H9 (cell line): ENCODE measurements around the gene CHN2. TPM values are rescaled to one million over a fixed set of nuclear protein-coding genes. Genes with fewer than 3 reads are reported as not detected.

Experiments
- DNase-seq: peaks from one replicate; pipeline ENCODE4 v3.0.0-alpha.2; 2017
- H2AFZ ChIP-seq: one replicate; pipeline ENCODE4 v1.6.1; 2013; ENCODE audit warnings: mild to moderate bottlenecking, low read length, control low read depth, moderate library complexity
- H2AK5ac ChIP-seq: 2 replicates; pipeline ENCODE4 v1.6.1; 2013; ENCODE audit warnings: low read length, control low read depth, mixed read lengths; ENCODE audit not compliant: insufficient read length
- H2BK120ac ChIP-seq: one replicate; pipeline ENCODE4 v1.6.1; 2013; ENCODE audit warnings: low read depth, mild to moderate bottlenecking, low read length, control low read depth, inconsistent platforms; ENCODE audit not compliant: poor library complexity, severe bottlenecking
- H2BK12ac ChIP-seq: 2 replicates; pipeline ENCODE4 v1.6.1; 2013; ENCODE audit warnings: low read length, control low read depth, mixed read lengths, low read depth; ENCODE audit not compliant: insufficient read length
- H2BK15ac ChIP-seq: 2 replicates; pipeline ENCODE4 v1.6.1; 2013; ENCODE audit warnings: low read depth, low read length, control low read depth
- H2BK20ac ChIP-seq: one replicate; pipeline ENCODE4 v1.6.1; 2013; ENCODE audit warnings: low read depth, mild to moderate bottlenecking, low read length, control low read depth, inconsistent platforms; ENCODE audit not compliant: poor library complexity, severe bottlenecking
- H2BK5ac ChIP-seq: 2 replicates; pipeline ENCODE4 v1.6.1; 2013; ENCODE audit warnings: low read length, control low read depth, mixed read lengths; ENCODE audit not compliant: insufficient read length
- H3K14ac ChIP-seq: 2 replicates; pipeline ENCODE4 v1.6.1; 2013; ENCODE audit warnings: low read length, control low read depth; ENCODE audit not compliant: insufficient read depth
- H3K18ac ChIP-seq: 2 replicates; pipeline ENCODE4 v1.6.1; 2013; ENCODE audit warnings: low read depth, mild to moderate bottlenecking, mixed read lengths, low read length, control low read depth; ENCODE audit not compliant: insufficient read length
- H3K23ac ChIP-seq: 2 replicates; pipeline ENCODE4 v1.6.1; 2013; ENCODE audit warnings: low read length, control low read depth, mixed read lengths, low read depth; ENCODE audit not compliant: insufficient read length
- H3K23me2 ChIP-seq: 2 replicates; pipeline ENCODE4 v1.6.1; 2013; ENCODE audit warnings: low read depth, mild to moderate bottlenecking, mixed read lengths, low read length, control low read depth; ENCODE audit not compliant: insufficient read length, poor library complexity, severe bottlenecking
- H3K27ac ChIP-seq: 2 replicates; pipeline ENCODE4 v1.5.1; 2013; ENCODE audit warnings: low read length, control low read depth, mixed read lengths, low read depth; ENCODE audit not compliant: insufficient read length
- H3K27me3 ChIP-seq: 2 replicates; pipeline ENCODE4 v1.6.1; 2013; ENCODE audit warnings: low read length, control low read depth, inconsistent platforms; ENCODE audit not compliant: insufficient read depth
- H3K4ac ChIP-seq: 2 replicates; pipeline ENCODE4 v1.6.1; 2013; ENCODE audit warnings: low read depth, mild to moderate bottlenecking, control low read depth, inconsistent platforms, low read length, moderate library complexity
- H3K4me1 ChIP-seq: 2 replicates; pipeline ENCODE4 v1.6.1; 2013; ENCODE audit warnings: low read length, control low read depth, inconsistent platforms; ENCODE audit not compliant: insufficient read depth
- H3K4me2 ChIP-seq: 2 replicates; pipeline ENCODE4 v1.6.1; 2013; ENCODE audit warnings: low read length, control low read depth, mixed read lengths; ENCODE audit not compliant: insufficient read length, insufficient read depth
- H3K56ac ChIP-seq: 2 replicates; pipeline ENCODE4 v1.6.1; 2013; ENCODE audit warnings: low read depth, mild to moderate bottlenecking, mixed read lengths, low read length, control low read depth; ENCODE audit not compliant: insufficient read length
- H3K79me1 ChIP-seq: 2 replicates; pipeline ENCODE4 v1.6.1; 2013; ENCODE audit warnings: low read depth, mild to moderate bottlenecking, moderate library complexity, low read length, control low read depth, inconsistent platforms; ENCODE audit not compliant: insufficient read depth, poor library complexity, severe bottlenecking
- H3K79me2 ChIP-seq: 2 replicates; pipeline ENCODE4 v1.6.1; 2013; ENCODE audit warnings: low read length, control low read depth, inconsistent platforms; ENCODE audit not compliant: insufficient read depth
- H3K9ac ChIP-seq: 2 replicates; pipeline ENCODE4 v1.6.1; 2013; ENCODE audit warnings: low read length, control low read depth, mixed read lengths; ENCODE audit not compliant: insufficient read length; ENCODE audit errors: extremely low read depth
- H3K9me3 ChIP-seq: one replicate; pipeline ENCODE4 v1.6.1; 2013; ENCODE audit warnings: low read depth, low read length, inconsistent platforms; ENCODE audit not compliant: control insufficient read depth
- H3T11ph ChIP-seq: one replicate; pipeline ENCODE4 v1.6.1; 2013; ENCODE audit warnings: mild to moderate bottlenecking, low read length, control low read depth, inconsistent platforms
- H4K20me1 ChIP-seq: one replicate; pipeline ENCODE4 v1.6.1; 2013; ENCODE audit not compliant: control insufficient read depth, insufficient read length, insufficient read depth
- H4K5ac ChIP-seq: 2 replicates; pipeline ENCODE4 v1.6.1; 2013; ENCODE audit warnings: low read depth, mild to moderate bottlenecking, mixed read lengths, low read length, control low read depth; ENCODE audit not compliant: insufficient read length
- H4K8ac ChIP-seq: replicated peaks from 2 replicates; pipeline ENCODE4 v1.6.1; 2013; ENCODE audit warnings: low read length, control low read depth, mixed read lengths, low read depth; ENCODE audit not compliant: insufficient read length
- H4K91ac ChIP-seq: 2 replicates; pipeline ENCODE4 v1.6.1; 2013; ENCODE audit warnings: low read depth, mild to moderate bottlenecking, moderate library complexity, mixed read lengths, low read length, control low read depth; ENCODE audit not compliant: insufficient read length
- H3K27ac Mint-ChIP-seq, 3 experiments: 2 replicates in 2 of 3; 3 replicates in 1 of 3; pipeline ENCODE4 v1.8.0; 2020 to 2021; ENCODE audit warnings: mixed read lengths in 3 of 3, mild to moderate bottlenecking in 1 of 3, moderate library complexity in 1 of 3
- H3K27me3 Mint-ChIP-seq: 2 replicates; pipeline ENCODE4 v1.8.0; 2021; ENCODE audit warnings: low read depth, mild to moderate bottlenecking, moderate library complexity, mixed read lengths
- H3K36me3 Mint-ChIP-seq, 3 experiments: 2 replicates in 2 of 3; 3 replicates in 1 of 3; pipeline ENCODE4 v1.8.0; 2020 to 2021; ENCODE audit warnings: low read depth in 3 of 3, mixed read lengths in 3 of 3; ENCODE audit not compliant: insufficient read depth in 1 of 3
- H3K4me1 Mint-ChIP-seq, 2 experiments: 2 replicates each; pipeline ENCODE4 v1.8.0; 2020; ENCODE audit warnings: mixed read lengths in 2 of 2
- H3K4me3 Mint-ChIP-seq, 2 experiments: 2 replicates in 1 of 2; 3 replicates in 1 of 2; pipeline ENCODE4 v1.8.0; 2020 to 2021; ENCODE audit warnings: mild to moderate bottlenecking in 2 of 2, mixed read lengths in 2 of 2, moderate library complexity in 1 of 2
- H3K9me3 Mint-ChIP-seq, 2 experiments: 2 replicates in 1 of 2; 3 replicates in 1 of 2; pipeline ENCODE4 v1.8.0; 2020; ENCODE audit warnings: mild to moderate bottlenecking in 2 of 2, mixed read lengths in 2 of 2, moderate library complexity in 1 of 2
- WGBS: extraction: QIAGEN DNeasy Blood & Tissue Kit; methylation state at CpG from one replicate; pipeline ENCODE4 v1.1.7; 2013; ENCODE audit warnings: missing lambda C conversion rate, low lambda C conversion rate, mixed read lengths; ENCODE audit not compliant: insufficient read length; ENCODE audit errors: extremely low coverage; 5-methylcytosine and 5-hydroxymethylcytosine counted together
- total RNA-seq: library from RNA; stranded (reverse); gene quantifications from 2 replicates; pipeline ENCODE4 v1.2.1, GENCODE V29; 2021
- TF ChIP-seq, protein P1 (sequence below): fragments of 200-600 bp; sonication (generic); conservative IDR thresholded peaks from 3 replicates; pipeline ENCODE4 v1.8.0; 2021; ENCODE audit warnings: antibody characterized with exemption, mild to moderate bottlenecking

CHN2 gene
- total RNA-seq, 1 experiment from 2014 or later: 3.3 TPM

DNA sequence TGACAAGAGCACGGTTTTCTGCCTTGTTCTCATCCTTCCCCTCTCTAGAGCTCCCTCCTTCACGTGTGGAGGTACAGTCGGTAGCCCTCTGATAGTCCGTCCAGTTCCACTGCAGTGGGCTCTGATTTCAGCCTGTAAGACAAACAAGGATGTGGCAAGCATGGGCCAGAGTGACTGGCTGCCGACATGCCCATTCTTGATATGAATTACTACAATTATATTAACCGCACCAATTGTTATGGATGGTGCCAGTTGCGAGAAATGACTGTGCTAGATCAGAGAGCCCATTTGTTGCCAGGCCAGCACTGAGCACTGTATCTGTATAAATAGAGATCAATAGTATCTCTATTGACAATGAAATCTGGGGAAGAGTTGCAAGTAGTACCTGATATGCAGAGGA is 146.6 kb downstream of the CHN2 start:
- Histone ChIP-seq H2AK5ac (no peak overlapping the region), H3K23me2 (no peaks in the 10 kb centered on the region), H3K27me3 (no peaks in the 10 kb centered on the region), H3K27ac (no peak overlapping the region), H2BK15ac (no peak overlapping the region), H2BK120ac (no peak overlapping the region), H3K79me2 (no peaks in the 10 kb centered on the region), H3K14ac (no peak overlapping the region), H3K23ac (no peak overlapping the region), H3K79me1 (no peaks in the 10 kb centered on the region), H3K18ac (no peak overlapping the region), H4K8ac (no peak overlapping the region), H3K9me3 (no peaks in the 10 kb centered on the region), H4K5ac (no peak overlapping the region), H3T11ph (no peak overlapping the region), H3K4ac (no peak overlapping the region), H2AFZ (no peak overlapping the region), H4K20me1 (no peaks in the 10 kb centered on the region), H2BK5ac (no peak overlapping the region), H3K9ac (no peak overlapping the region), H4K91ac (no peak overlapping the region), H2BK20ac (no peak overlapping the region), H3K4me2 (no peak overlapping the region), H3K56ac (no peak overlapping the region), H2BK12ac (no peak overlapping the region), H3K4me1 (peaks cover 3% of the 10 kb centered on the region; the same call in 1 of the 2 replicates)
- Mint-ChIP-seq H3K4me1 (peaks cover 3% of the 10 kb centered on the region in 2 experiments; a peak in 3 of 4 replicates), H3K9me3 (no peaks in the 10 kb centered on the region), H3K4me3 (no peak overlapping the region), H3K27ac (no peak overlapping the region; a peak in 1 of 7 replicates), H3K36me3 (no peaks in the 10 kb centered on the region), H3K27me3 (0 out of 2 replicates have a peak, but pooled peaks cover 2% of the 10 kb centered on the region)
- no CpG with 5 or more reads among the region's 7 CpGs for WGBS
- DNase-seq: no peak
- TF ChIP-seq, protein P1, sequence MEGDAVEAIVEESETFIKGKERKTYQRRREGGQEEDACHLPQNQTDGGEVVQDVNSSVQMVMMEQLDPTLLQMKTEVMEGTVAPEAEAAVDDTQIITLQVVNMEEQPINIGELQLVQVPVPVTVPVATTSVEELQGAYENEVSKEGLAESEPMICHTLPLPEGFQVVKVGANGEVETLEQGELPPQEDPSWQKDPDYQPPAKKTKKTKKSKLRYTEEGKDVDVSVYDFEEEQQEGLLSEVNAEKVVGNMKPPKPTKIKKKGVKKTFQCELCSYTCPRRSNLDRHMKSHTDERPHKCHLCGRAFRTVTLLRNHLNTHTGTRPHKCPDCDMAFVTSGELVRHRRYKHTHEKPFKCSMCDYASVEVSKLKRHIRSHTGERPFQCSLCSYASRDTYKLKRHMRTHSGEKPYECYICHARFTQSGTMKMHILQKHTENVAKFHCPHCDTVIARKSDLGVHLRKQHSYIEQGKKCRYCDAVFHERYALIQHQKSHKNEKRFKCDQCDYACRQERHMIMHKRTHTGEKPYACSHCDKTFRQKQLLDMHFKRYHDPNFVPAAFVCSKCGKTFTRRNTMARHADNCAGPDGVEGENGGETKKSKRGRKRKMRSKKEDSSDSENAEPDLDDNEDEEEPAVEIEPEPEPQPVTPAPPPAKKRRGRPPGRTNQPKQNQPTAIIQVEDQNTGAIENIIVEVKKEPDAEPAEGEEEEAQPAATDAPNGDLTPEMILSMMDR: no peak
